ENCODE data around the gene ZBTB46. TPM values are rescaled to one million over a fixed set of nuclear protein-coding genes. Genes with fewer than 3 reads are reported as not detected.
A peak's percentile ranks its signal among the peaks of the same experiment; 100 is the strongest.

ZBTB46 gene
- total RNA-seq, 1 donor from 2014 or later, result 23.7 TPM

- no peak for TF ChIP-seq CTCF (conservative IDR thresholded peaks at IDR 0.05)
- H3K9me3 Mint-ChIP-seq, result peaks cover 4% of the 10 kb centered on the region
- no peak for DNase-seq (ENCODE audit: low read depth, low spot score)
- H3K4me1 Mint-ChIP-seq, result peaks cover 24% of the 10 kb centered on the region
- H3K36me3 Mint-ChIP-seq (ENCODE audit: low read depth), result peaks cover 19% of the 10 kb centered on the region
- no peak overlapping the region for H3K27ac Mint-ChIP-seq (ENCODE audit: unreplicated experiment)
- H3K4me3 Mint-ChIP-seq, result peak overlapping the region; percentile 72
- H3K27me3 Mint-ChIP-seq (ENCODE audit: low read depth), result no peaks in the 10 kb centered on the region
Observed at GRCh38 chr20:63708301-63709148, 122.5 kb downstream of the ZBTB46 start.

- H3K4me3 Mint-ChIP-seq, result peak within 1 kb of the TSS; percentile 90
- DNase-seq (ENCODE audit: low read depth, low spot score), result peak; percentile 83
- TF ChIP-seq CTCF (conservative IDR thresholded peaks at IDR 0.05), result no peak
- H3K4me1 Mint-ChIP-seq, result peaks cover 24% of the 10 kb centered on the region
- peaks cover 4% of the 10 kb centered on the region for H3K9me3 Mint-ChIP-seq
- no peaks in the 10 kb centered on the region for H3K27me3 Mint-ChIP-seq (ENCODE audit: low read depth)
- peaks cover 19% of the 10 kb centered on the region for H3K36me3 Mint-ChIP-seq (ENCODE audit: low read depth)
- H3K27ac Mint-ChIP-seq (ENCODE audit: unreplicated experiment), result peak within 1 kb of the TSS; percentile 65
Observed at GRCh38 chr20:63707558-63708300, 123.3 kb downstream of the ZBTB46 start, which contains the start of the genes ARFRP1 and ZGPAT. Gene ARFRP1 (minus strand): TSS chr20:63707976. CDS start chr20:63707091, 885 bp downstream. Gene ZGPAT (plus strand): TSS chr20:63708039. CDS start chr20:63708581, 542 bp downstream.

GRCh38 chr20:63706852-63707557 lies 124.1 kb downstream of the ZBTB46 start:
- Mint-ChIP-seq H3K27me3 (ENCODE audit: low read depth) (no peaks in the 10 kb centered on the region), H3K4me3 (peak overlapping the region; percentile 90), H3K9me3 (no peaks in the 10 kb centered on the region), H3K27ac (ENCODE audit: unreplicated experiment) (peak overlapping the region; percentile 65), H3K4me1 (peaks cover 21% of the 10 kb centered on the region), H3K36me3 (ENCODE audit: low read depth) (peaks cover 13% of the 10 kb centered on the region)
- peak; percentile 51 for TF ChIP-seq CTCF (conservative IDR thresholded peaks at IDR 0.05)
- DNase-seq (ENCODE audit: low read depth, low spot score), result no peak

GRCh38 chr20:63706027-63706695 lies 124.9 kb downstream of the ZBTB46 start:
- DNase-seq (ENCODE audit: low read depth, low spot score), result no peak
- no peak overlapping the region for H3K27ac Mint-ChIP-seq (ENCODE audit: unreplicated experiment)

More at GRCh38 chr20:63706027-63706695, 124.9 kb downstream of the ZBTB46 start:
- Mint-ChIP-seq H3K4me3 (peak overlapping the region; percentile 90), H3K27me3 (ENCODE audit: low read depth) (no peaks in the 10 kb centered on the region), H3K9me3 (no peaks in the 10 kb centered on the region), H3K36me3 (ENCODE audit: low read depth) (peaks cover 9% of the 10 kb centered on the region), H3K4me1 (peaks cover 21% of the 10 kb centered on the region)
- TF ChIP-seq CTCF (conservative IDR thresholded peaks at IDR 0.05), result no peak

All from neural crest cell (in vitro differentiated cells).